ENCODE data around the gene PRDM11. TPM values are rescaled to one million over a fixed set of nuclear protein-coding genes. Genes with fewer than 3 reads are reported as not detected.

The PRDM11 gene
- total and polyA plus RNA-seq, 2 of the 4 experiments (the other 2 are of a cell fraction): 2.2 to 2.7 TPM

DNA sequence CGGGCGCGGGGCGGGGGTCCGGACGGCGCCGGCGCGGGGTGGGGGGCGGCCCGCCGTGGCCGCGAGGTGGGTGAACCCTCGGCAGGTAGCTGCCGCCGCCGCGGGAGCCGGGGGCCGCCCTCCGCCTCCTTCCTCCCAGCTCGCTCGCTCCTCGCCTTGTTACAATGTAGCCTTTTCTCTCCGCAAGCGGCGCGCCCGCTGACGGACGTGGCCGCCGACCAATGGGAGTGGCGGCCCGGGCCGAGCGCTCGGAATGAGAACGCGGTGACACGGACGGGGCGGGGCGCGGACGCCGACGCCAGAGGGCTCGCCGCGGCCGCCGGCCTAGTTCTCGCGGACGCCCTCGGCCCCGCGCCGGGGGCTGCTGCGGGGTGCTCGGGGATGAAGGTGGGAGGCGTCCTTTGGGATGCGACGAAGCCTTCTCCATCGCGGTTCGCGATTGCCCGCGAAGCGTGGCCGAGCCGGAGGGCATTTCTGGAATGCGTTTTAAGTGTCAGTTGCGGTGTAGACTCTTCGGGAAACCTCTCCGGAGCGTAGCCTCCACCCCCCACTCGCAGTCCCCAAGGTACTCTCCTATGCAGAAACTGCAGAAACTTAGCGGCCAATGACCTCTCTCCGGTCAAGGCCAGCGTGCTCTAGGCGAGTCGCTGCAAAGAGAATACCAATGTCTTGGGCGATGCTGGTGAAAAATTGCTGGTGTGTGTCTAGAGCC lies 734 bp downstream of the PRDM11 start:
- CTCF ChIA-PET: no interaction called here
- DNase-seq: peak; percentile 94
- POLR2A ChIA-PET (ENCODE audit: unreplicated experiment): no interaction called here

More for the DNA sequence above, 734 bp downstream of the PRDM11 start:
- no peaks in the 10 kb centered on the region for H3K36me3 ChIP-seq (ENCODE audit: control insufficient read depth, insufficient read depth, low read length)
- peaks cover 3% of the 10 kb centered on the region for H3K27me3 ChIP-seq (ENCODE audit: control insufficient read depth, insufficient read depth, low read length)
- BruUV-seq (replicated peaks): no TSS peak
- H3K4me2 ChIP-seq (ENCODE audit: low read depth, low read length): peak overlapping the region; percentile 86
- peak overlapping the region; percentile 85; the same call in 1 of the 2 replicates for H3K23ac ChIP-seq (ENCODE audit: low read depth, low read length)
- H3K9me1 ChIP-seq (ENCODE audit: insufficient read depth, low read length): no peaks in the 10 kb centered on the region
- intact Hi-C loops (cut with micrococcal nuclease) (loop anchor here (2.0 kb wide), 2 partner anchors 34 to 210 kb away; no protein-coding TSS in a partner anchor), in situ Hi-C loops (cut with MboI; ENCODE audit: low sequenced_read_pairs) (no loop called here), dilution Hi-C loops (cut with HindIII; ENCODE audit: low sequenced_read_pairs, unreplicated experiment) (no loop called here)
- ATAC-seq (ENCODE audit: low read depth): peak; percentile 96
- H4K8ac ChIP-seq (ENCODE audit: low read depth in 2 of 2, low read length in 2 of 2): peak overlapping the region; percentile 72 to 86
- peak overlapping the region; percentile 82 for H4K5ac ChIP-seq (ENCODE audit: low read depth, low read length)
- H3K4me1 ChIP-seq (ENCODE audit: control insufficient read depth, insufficient read depth, low read length): peaks cover 2% of the 10 kb centered on the region; the same call in 1 of the 2 replicates
- H2BK15ac ChIP-seq (ENCODE audit: low read depth, low read length): no peak overlapping the region
- H3K79me1 ChIP-seq (ENCODE audit: low read depth in 1 of 2, low read length in 2 of 2): peaks cover 12 to 17% of the 10 kb centered on the region in 2 experiments; a peak in 3 of 4 replicates
- peak overlapping the region; percentile 30 for H4K91ac ChIP-seq (ENCODE audit: insufficient read depth, low read depth, low read length)
- WGBS, 2 experiments (ENCODE audit: extremely low coverage in 2 of 2, insufficient read length in 1 of 2): 0% methylated on average over 21 of the region's 88 CpGs; no CpG with 5 or more reads in 1 of the 2 experiments
- no peaks in the 10 kb centered on the region; the same call in 1 of the 2 replicates for H3K9me3 ChIP-seq (ENCODE audit: control insufficient read depth, insufficient read depth, low read length)
- H3K14ac ChIP-seq (replicated peaks; ENCODE audit: low read depth, low read length): peak overlapping the region; percentile 94
- peak overlapping the region; percentile 94 for H2AFZ ChIP-seq (replicated peaks; ENCODE audit: low read length, poor library complexity)
- peak overlapping the region; percentile 77 for H3K27ac ChIP-seq (ENCODE audit: insufficient read depth, low read length)
- 0 out of 2 replicates have a peak overlapping the region, but pooled peaks have one; percentile 35 for H2BK120ac ChIP-seq (ENCODE audit: low read depth, low read length)
- H3K4ac ChIP-seq (ENCODE audit: low read depth, low read length): peak overlapping the region; percentile 82
- peak overlapping the region; percentile 86 for H2AK9ac ChIP-seq (replicated peaks; ENCODE audit: low read depth, low read length, poor library complexity)
- peak overlapping the region; percentile 72 for H3K18ac ChIP-seq (ENCODE audit: low read depth, low read length)
- H3K9ac ChIP-seq (ENCODE audit: low read depth, low read length): peak overlapping the region; percentile 86
- H2AK5ac ChIP-seq (ENCODE audit: low read depth, low read length): 0 out of 2 replicates have a peak overlapping the region, but pooled peaks have one; percentile 3
- no peaks in the 10 kb centered on the region; the same call in 1 of the 2 replicates for H4K20me1 ChIP-seq (ENCODE audit: insufficient read depth, low read length)
- peak overlapping the region; percentile 90 for H3K4me3 ChIP-seq (ENCODE audit: insufficient read depth, low read depth, low read length)
- peak overlapping the region; percentile 45; the same call in 1 of the 2 replicates for H3K56ac ChIP-seq (ENCODE audit: extremely low read depth, insufficient read depth, low read length)
- H2BK20ac ChIP-seq (ENCODE audit: low read depth, low read length): no peak overlapping the region
- peak overlapping the region; percentile 54 for H2BK5ac ChIP-seq (ENCODE audit: low read depth, low read length, poor library complexity, severe bottlenecking)
- peak; percentile 75; the same call in 1 of the 2 replicates for TF ChIP-seq MAZ (IDR thresholded peaks at IDR 0.05; ENCODE audit: borderline replicate concordance, low read depth, low read length)
- peak; percentile 82; the same call in 1 of the 2 replicates for TF ChIP-seq POLR2A (IDR thresholded peaks at IDR 0.05; ENCODE audit: low read depth, low read length)
- TF ChIP-seq FOS (IDR thresholded peaks at IDR 0.05; ENCODE audit: low read depth, low read length): peak; percentile 38; the same call in 1 of the 2 replicates
- TF ChIP-seq, protein P1, sequence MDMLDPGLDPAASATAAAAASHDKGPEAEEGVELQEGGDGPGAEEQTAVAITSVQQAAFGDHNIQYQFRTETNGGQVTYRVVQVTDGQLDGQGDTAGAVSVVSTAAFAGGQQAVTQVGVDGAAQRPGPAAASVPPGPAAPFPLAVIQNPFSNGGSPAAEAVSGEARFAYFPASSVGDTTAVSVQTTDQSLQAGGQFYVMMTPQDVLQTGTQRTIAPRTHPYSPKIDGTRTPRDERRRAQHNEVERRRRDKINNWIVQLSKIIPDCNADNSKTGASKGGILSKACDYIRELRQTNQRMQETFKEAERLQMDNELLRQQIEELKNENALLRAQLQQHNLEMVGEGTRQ (IDR thresholded peaks at IDR 0.05; ENCODE audit: low read depth, low read length): no peak
